ENCODE results near the gene DNAL1.
"Not testable (repeated sequence)": the region's sequence is repeated elsewhere in the genome, so short reads cannot be mapped to it uniquely, and the experiment has no call there.

The DNAL1 gene

DNA sequence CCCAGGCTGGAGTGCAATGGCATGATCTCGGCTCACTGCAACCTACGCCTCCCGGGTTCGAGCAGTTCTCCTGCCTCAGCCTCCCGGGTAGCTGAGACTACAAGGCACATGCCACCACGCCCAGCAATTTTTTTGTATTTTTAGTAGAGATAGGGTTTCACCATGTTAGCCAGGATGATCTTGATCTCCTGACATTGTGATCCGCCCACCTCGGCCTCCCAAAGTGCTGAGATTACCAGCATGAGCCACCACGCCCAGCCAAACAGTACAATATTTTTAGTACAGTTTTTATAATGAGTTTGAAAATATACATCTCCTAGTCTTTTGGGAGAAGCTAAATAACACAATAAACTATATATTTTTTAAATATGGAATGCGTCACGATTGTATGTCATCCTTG is 14.4 kb downstream of the DNAL1 start:
- not testable (repeated sequence) for H2BK15ac ChIP-seq (ENCODE audit: low read length); H3K79me1 ChIP-seq (ENCODE audit: low read depth, low read length); H3K14ac ChIP-seq (ENCODE audit: low read length); H3K23ac ChIP-seq (ENCODE audit: low read depth, low read length, poor library complexity); H3K9ac ChIP-seq (ENCODE audit: low read depth, low read length, poor library complexity); H2AFZ ChIP-seq (ENCODE audit: low read length); H2BK5ac ChIP-seq (ENCODE audit: low read length); H3K27ac ChIP-seq (replicated peaks; ENCODE audit: low read length); H2BK12ac ChIP-seq (ENCODE audit: low read length); H3K4me1 ChIP-seq (ENCODE audit: control insufficient read depth in 2 of 2, insufficient read depth in 1 of 2, low read depth in 1 of 2, low read length in 2 of 2); H3K9me3 ChIP-seq (replicated peaks in 1 of 2; ENCODE audit: control insufficient read depth in 2 of 2, insufficient read depth in 1 of 2, low read depth in 1 of 2, low read length in 2 of 2); H3K18ac ChIP-seq (ENCODE audit: low read length); H3K4me2 ChIP-seq (ENCODE audit: insufficient read depth, low read length, poor library complexity, severe bottlenecking); H3K27me3 ChIP-seq (ENCODE audit: control insufficient read depth in 3 of 3, insufficient read depth in 3 of 3, low read depth in 1 of 3, low read length in 3 of 3); H4K91ac ChIP-seq (ENCODE audit: low read depth, low read length, poor library complexity); H3K4me3 ChIP-seq (ENCODE audit: low read length in 2 of 2); H2BK120ac ChIP-seq (ENCODE audit: low read depth, low read length); H2AK5ac ChIP-seq (ENCODE audit: low read depth, low read length); DNase-seq (ENCODE audit: low spot score); H3K4ac ChIP-seq (ENCODE audit: low read length); H4K8ac ChIP-seq (ENCODE audit: low read depth, low read length)
- no CpG with 5 or more reads among the region's 11 CpGs for WGBS, 2 donors (ENCODE audit: extremely low coverage in 2 of 2, insufficient read length in 2 of 2, insufficient replicate concordance in 1 of 2)
- H3K36me3 ChIP-seq (replicated peaks in 1 of 2; ENCODE audit: control insufficient read depth in 2 of 2, insufficient read depth in 2 of 2, low read length in 2 of 2), result peaks cover 2 to 15% of the 10 kb centered on the region in 2 donors

DNA sequence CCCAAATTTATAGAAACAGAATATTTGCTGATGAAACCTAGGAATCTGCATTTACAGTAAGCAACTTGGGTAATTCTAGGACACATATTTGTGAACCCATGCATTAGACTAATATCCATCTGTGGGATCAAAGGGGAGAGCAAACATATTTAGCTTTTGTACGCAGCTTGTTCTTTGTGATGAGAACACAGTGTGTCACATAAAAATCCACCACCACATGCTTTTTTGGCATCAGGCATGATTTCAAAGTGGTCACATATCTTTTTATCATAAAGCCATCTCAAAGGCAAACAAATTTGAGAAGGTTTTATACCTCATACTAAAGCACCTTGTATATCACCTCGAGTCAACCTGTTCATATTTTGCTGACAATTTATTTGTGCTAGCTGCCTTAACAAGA is 15.7 kb downstream of the DNAL1 start:
- no peak overlapping the region for H4K8ac ChIP-seq (ENCODE audit: low read depth, low read length)
- no peak overlapping the region for H3K9ac ChIP-seq (ENCODE audit: low read depth, low read length, poor library complexity)
- H2AK5ac ChIP-seq (ENCODE audit: low read depth, low read length), result no peak overlapping the region
- no peak overlapping the region for H3K23ac ChIP-seq (ENCODE audit: low read depth, low read length, poor library complexity)
- H3K9me3 ChIP-seq (replicated peaks in 1 of 2; ENCODE audit: control insufficient read depth in 2 of 2, insufficient read depth in 1 of 2, low read depth in 1 of 2, low read length in 2 of 2), result peaks cover 0 to 8% of the 10 kb centered on the region in 2 donors
- no CpG with 5 or more reads among the region's 2 CpGs for WGBS, 2 donors (ENCODE audit: extremely low coverage in 2 of 2, insufficient read length in 2 of 2, insufficient replicate concordance in 1 of 2)
- no peaks in the 10 kb centered on the region for H3K27me3 ChIP-seq (ENCODE audit: control insufficient read depth in 3 of 3, insufficient read depth in 3 of 3, low read depth in 1 of 3, low read length in 3 of 3)
- DNase-seq (ENCODE audit: low spot score), result no peak
- H2BK12ac ChIP-seq (ENCODE audit: low read length), result no peak overlapping the region
- no peaks in the 10 kb centered on the region for H3K4me1 ChIP-seq (ENCODE audit: control insufficient read depth in 2 of 2, insufficient read depth in 1 of 2, low read depth in 1 of 2, low read length in 2 of 2)
- H3K36me3 ChIP-seq (replicated peaks in 1 of 2; ENCODE audit: control insufficient read depth in 2 of 2, insufficient read depth in 2 of 2, low read length in 2 of 2), result peaks cover 2 to 15% of the 10 kb centered on the region in 2 donors
- no peak overlapping the region for H3K4me3 ChIP-seq (ENCODE audit: low read length in 2 of 2)
- no peak overlapping the region for H2BK15ac ChIP-seq (ENCODE audit: low read length)
- H3K14ac ChIP-seq (ENCODE audit: low read length), result no peak overlapping the region
- no peak overlapping the region for H2AFZ ChIP-seq (ENCODE audit: low read length)
- H2BK5ac ChIP-seq (ENCODE audit: low read length), result no peak overlapping the region
- H3K4ac ChIP-seq (ENCODE audit: low read length), result no peak overlapping the region
- H3K27ac ChIP-seq (replicated peaks; ENCODE audit: low read length), result no peak overlapping the region
- no peak overlapping the region for H4K91ac ChIP-seq (ENCODE audit: low read depth, low read length, poor library complexity)
- H3K79me1 ChIP-seq (ENCODE audit: low read depth, low read length), result no peaks in the 10 kb centered on the region
- no peak overlapping the region for H2BK120ac ChIP-seq (ENCODE audit: low read depth, low read length)
- no peak overlapping the region for H3K18ac ChIP-seq (ENCODE audit: low read length)
- H3K4me2 ChIP-seq (ENCODE audit: insufficient read depth, low read length, poor library complexity, severe bottlenecking), result no peak overlapping the region

DNA sequence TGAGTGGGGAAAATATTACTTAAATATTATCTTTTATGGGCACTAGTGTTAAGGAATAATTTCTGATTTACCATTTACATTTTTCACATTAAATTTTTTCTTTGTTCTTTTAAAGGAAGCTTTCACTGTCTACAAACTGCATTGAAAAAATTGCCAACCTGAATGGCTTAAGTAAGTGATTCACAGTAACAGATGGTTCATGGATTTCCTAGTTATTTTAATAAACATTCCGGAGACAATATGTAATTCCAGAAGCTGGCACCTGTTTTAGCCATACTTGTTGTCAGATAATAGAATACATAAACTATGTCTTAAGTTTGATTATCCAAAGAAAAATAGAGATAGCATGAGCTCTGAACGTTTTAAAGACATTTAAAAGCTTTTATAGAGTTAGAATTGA is 17.1 kb downstream of the DNAL1 start:
- no peak overlapping the region for H2BK12ac ChIP-seq (ENCODE audit: low read length)
- no CpG with 5 or more reads among the region's 2 CpGs for WGBS, 2 donors (ENCODE audit: extremely low coverage in 2 of 2, insufficient read length in 2 of 2, insufficient replicate concordance in 1 of 2)
- no peak overlapping the region for H3K4ac ChIP-seq (ENCODE audit: low read length)
- no peaks in the 10 kb centered on the region for H3K79me1 ChIP-seq (ENCODE audit: low read depth, low read length)
- H3K9me3 ChIP-seq (replicated peaks in 1 of 2; ENCODE audit: control insufficient read depth in 2 of 2, insufficient read depth in 1 of 2, low read depth in 1 of 2, low read length in 2 of 2), result peaks cover 0 to 8% of the 10 kb centered on the region in 2 donors
- no peak overlapping the region for H3K4me3 ChIP-seq (ENCODE audit: low read length in 2 of 2)
- H3K14ac ChIP-seq (ENCODE audit: low read length), result no peak overlapping the region
- H3K27ac ChIP-seq (replicated peaks; ENCODE audit: low read length), result no peak overlapping the region
- H4K8ac ChIP-seq (ENCODE audit: low read depth, low read length), result no peak overlapping the region
- no peak overlapping the region for H3K9ac ChIP-seq (ENCODE audit: low read depth, low read length, poor library complexity)
- H3K27me3 ChIP-seq (ENCODE audit: control insufficient read depth in 3 of 3, insufficient read depth in 3 of 3, low read depth in 1 of 3, low read length in 3 of 3), result no peaks in the 10 kb centered on the region
- H3K4me1 ChIP-seq (ENCODE audit: control insufficient read depth in 2 of 2, insufficient read depth in 1 of 2, low read depth in 1 of 2, low read length in 2 of 2), result no peaks in the 10 kb centered on the region
- no peak overlapping the region for H2BK15ac ChIP-seq (ENCODE audit: low read length)
- H2BK120ac ChIP-seq (ENCODE audit: low read depth, low read length), result no peak overlapping the region
- no peak overlapping the region for H3K23ac ChIP-seq (ENCODE audit: low read depth, low read length, poor library complexity)
- H3K36me3 ChIP-seq (replicated peaks in 1 of 2; ENCODE audit: control insufficient read depth in 2 of 2, insufficient read depth in 2 of 2, low read length in 2 of 2), result peaks cover 2 to 17% of the 10 kb centered on the region in 2 donors
- no peak for DNase-seq (ENCODE audit: low spot score)
- H4K91ac ChIP-seq (ENCODE audit: low read depth, low read length, poor library complexity), result no peak overlapping the region
- H2AK5ac ChIP-seq (ENCODE audit: low read depth, low read length), result no peak overlapping the region
- H3K4me2 ChIP-seq (ENCODE audit: insufficient read depth, low read length, poor library complexity, severe bottlenecking), result no peak overlapping the region
- H3K18ac ChIP-seq (ENCODE audit: low read length), result no peak overlapping the region
- H2BK5ac ChIP-seq (ENCODE audit: low read length), result no peak overlapping the region
- H2AFZ ChIP-seq (ENCODE audit: low read length), result no peak overlapping the region

DNA sequence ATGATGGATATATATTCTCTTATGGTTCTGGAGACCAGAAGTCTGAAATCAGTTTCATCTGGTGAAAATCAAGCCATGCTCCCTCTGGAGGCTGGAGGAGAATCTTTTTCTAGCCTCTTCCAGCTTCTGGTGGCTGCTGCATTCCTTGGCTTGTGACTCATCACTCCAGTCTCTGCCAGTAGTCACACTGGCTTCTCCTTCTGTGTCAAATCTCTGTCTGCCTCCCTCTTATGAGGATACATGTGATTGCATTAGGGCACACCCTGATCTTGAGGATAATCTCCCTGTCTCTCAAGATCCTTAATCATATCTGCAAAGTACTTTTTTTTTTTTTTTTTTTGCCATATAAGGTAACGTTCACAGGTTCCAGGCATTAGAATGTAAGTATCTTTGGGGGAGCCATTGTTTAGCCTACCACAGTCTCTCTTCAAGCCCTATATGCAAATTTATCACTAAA is 17.7 kb downstream of the DNAL1 start:
- H2AFZ ChIP-seq (ENCODE audit: low read length), result no peak overlapping the region
- H2BK15ac ChIP-seq (ENCODE audit: low read length), result no peak overlapping the region
- H3K27me3 ChIP-seq (ENCODE audit: control insufficient read depth in 3 of 3, insufficient read depth in 3 of 3, low read depth in 1 of 3, low read length in 3 of 3), result no peaks in the 10 kb centered on the region
- peaks cover 2 to 17% of the 10 kb centered on the region in 2 donors for H3K36me3 ChIP-seq (replicated peaks in 1 of 2; ENCODE audit: control insufficient read depth in 2 of 2, insufficient read depth in 2 of 2, low read length in 2 of 2)
- H4K8ac ChIP-seq (ENCODE audit: low read depth, low read length), result no peak overlapping the region
- H3K9ac ChIP-seq (ENCODE audit: low read depth, low read length, poor library complexity), result no peak overlapping the region
- H3K4ac ChIP-seq (ENCODE audit: low read length), result no peak overlapping the region
- H3K4me3 ChIP-seq (ENCODE audit: low read length in 2 of 2), result no peak overlapping the region
- no peak overlapping the region for H2BK5ac ChIP-seq (ENCODE audit: low read length)
- H3K14ac ChIP-seq (ENCODE audit: low read length), result no peak overlapping the region
- no peak overlapping the region for H3K4me2 ChIP-seq (ENCODE audit: insufficient read depth, low read length, poor library complexity, severe bottlenecking)
- H3K23ac ChIP-seq (ENCODE audit: low read depth, low read length, poor library complexity), result no peak overlapping the region
- H3K27ac ChIP-seq (replicated peaks; ENCODE audit: low read length), result no peak overlapping the region
- WGBS, 2 donors (ENCODE audit: extremely low coverage in 2 of 2, insufficient read length in 2 of 2, insufficient replicate concordance in 1 of 2), result no CpG with 5 or more reads among the region's 1 CpG
- no peak overlapping the region for H2AK5ac ChIP-seq (ENCODE audit: low read depth, low read length)
- DNase-seq (ENCODE audit: low spot score), result no peak
- no peaks in the 10 kb centered on the region for H3K79me1 ChIP-seq (ENCODE audit: low read depth, low read length)
- no peak overlapping the region for H3K18ac ChIP-seq (ENCODE audit: low read length)
- H2BK120ac ChIP-seq (ENCODE audit: low read depth, low read length), result no peak overlapping the region
- H2BK12ac ChIP-seq (ENCODE audit: low read length), result no peak overlapping the region
- H3K4me1 ChIP-seq (ENCODE audit: control insufficient read depth in 2 of 2, insufficient read depth in 1 of 2, low read depth in 1 of 2, low read length in 2 of 2), result no peaks in the 10 kb centered on the region
- H4K91ac ChIP-seq (ENCODE audit: low read depth, low read length, poor library complexity), result no peak overlapping the region
- H3K9me3 ChIP-seq (replicated peaks in 1 of 2; ENCODE audit: control insufficient read depth in 2 of 2, insufficient read depth in 1 of 2, low read depth in 1 of 2, low read length in 2 of 2), result peaks cover 0 to 8% of the 10 kb centered on the region in 2 donors
